ENCODE results near the gene ABHD17A. TPM values are rescaled to one million over a fixed set of nuclear protein-coding genes. Genes with fewer than 3 reads are reported as not detected.
A peak's percentile ranks its signal among the peaks of the same experiment; 100 is the strongest.

The ABHD17A gene
- total RNA-seq, 3 donors from 2014 or later = 62.4 to 81.3 (median 76.0) TPM

GRCh38 chr19:1850809-1851653 lies 34.3 kb downstream of the ABHD17A start:
- Histone ChIP-seq H3K9me3 (no peaks in the 10 kb centered on the region), H3K27me3 (no peaks in the 10 kb centered on the region), H3K36me3 (no peaks in the 10 kb centered on the region), H3K4me3 (no peak overlapping the region), H3K27ac (peak overlapping the region in 1 of 2 donors; percentile 17), H3K4me1 (peaks cover 12 to 30% of the 10 kb centered on the region in 2 donors)
- TF ChIP-seq POLR2AphosphoS5 (IDR thresholded peaks at IDR 0.05) (no peak), POLR2A (IDR thresholded peaks at IDR 0.05) (no peak), CTCF (IDR thresholded peaks at IDR 0.05) (no peak)
- intact Hi-C loops (cut with DNase I; ENCODE audit: low total_unique reads) = no loop called here
- DNase-seq (ENCODE audit: low spot score in 2 of 2) = no peak

GRCh38 chr19:1849886-1850398 lies 35.4 kb downstream of the ABHD17A start:
- no peak overlapping the region for H3K27ac ChIP-seq
- H3K9me3 ChIP-seq = no peaks in the 10 kb centered on the region
- H3K27me3 ChIP-seq = no peaks in the 10 kb centered on the region
- H3K4me1 ChIP-seq = peaks cover 11 to 40% of the 10 kb centered on the region in 2 donors
- no peaks in the 10 kb centered on the region for H3K36me3 ChIP-seq
- no peak for TF ChIP-seq POLR2A (IDR thresholded peaks at IDR 0.05)
- TF ChIP-seq POLR2AphosphoS5 (IDR thresholded peaks at IDR 0.05) = no peak
- TF ChIP-seq CTCF (IDR thresholded peaks at IDR 0.05) = no peak
- no peak for DNase-seq (ENCODE audit: low spot score in 2 of 2)
- H3K4me3 ChIP-seq = no peak overlapping the region
- intact Hi-C loops (cut with DNase I; ENCODE audit: low total_unique reads) = no loop called here

- intact Hi-C loops (cut with DNase I; ENCODE audit: low total_unique reads) = no loop called here
- H3K9me3 ChIP-seq = no peaks in the 10 kb centered on the region
- peaks cover 20 to 46% of the 10 kb centered on the region in 2 donors for H3K4me1 ChIP-seq
- no peaks in the 10 kb centered on the region for H3K36me3 ChIP-seq
- no peak for DNase-seq (ENCODE audit: low spot score in 2 of 2)
- H3K27me3 ChIP-seq = no peaks in the 10 kb centered on the region
- H3K27ac ChIP-seq = peak overlapping the region; percentile 98 to 99
- no peak for TF ChIP-seq CTCF (IDR thresholded peaks at IDR 0.05)
- no peak for TF ChIP-seq POLR2AphosphoS5 (IDR thresholded peaks at IDR 0.05)
- no peak for TF ChIP-seq POLR2A (IDR thresholded peaks at IDR 0.05)
- H3K4me3 ChIP-seq = no peak overlapping the region
Observed at GRCh38 chr19:1849132-1849474, 36.2 kb downstream of the ABHD17A start.

- Histone ChIP-seq H3K36me3 (no peaks in the 10 kb centered on the region), H3K27ac (peak within 1 kb of the TSS; percentile 98 to 99), H3K27me3 (no peaks in the 10 kb centered on the region), H3K4me3 (peak within 1 kb of the TSS; percentile 99 to 100 (median 100)), H3K4me1 (peaks cover 21 to 45% of the 10 kb centered on the region in 2 donors), H3K9me3 (no peaks in the 10 kb centered on the region)
- TF ChIP-seq POLR2AphosphoS5 (IDR thresholded peaks at IDR 0.05) (peak; percentile 76 to 89 (median 77)), POLR2A (IDR thresholded peaks at IDR 0.05) (no peak), CTCF (IDR thresholded peaks at IDR 0.05) (peak; percentile 90 to 95 (median 92))
- peak; percentile 96 to 98 for DNase-seq (ENCODE audit: low spot score in 2 of 2)
- intact Hi-C loops (cut with DNase I; ENCODE audit: low total_unique reads) = no loop called here
Observed at GRCh38 chr19:1848399-1849131, 36.7 kb downstream of the ABHD17A start, which contains the start of gene REXO1. TSS of gene REXO1 (minus strand) at chr19:1848483. CDS start at chr19:1848358, 125 bp downstream.
